OCI-LY1 (cell line): Measurements from ENCODE around the gene MRPS14.

Source experiments
- CTCF ChIP-seq: fragments of 200-600 bp; sonication (generic), shearing (Covaris generic); IDR thresholded peaks from 2 replicates; pipeline ENCODE4 v1.5.1; 2017; ENCODE audit warnings: mild to moderate bottlenecking, antibody characterized with exemption, low read length, moderate library complexity, mixed read lengths
- EZH2 ChIP-seq: fragments of 200-600 bp; sonication (generic), shearing (Covaris generic); IDR thresholded peaks from 2 replicates; pipeline ENCODE4 v1.8.0; 2017; ENCODE audit warnings: borderline replicate concordance, mixed run types, mild to moderate bottlenecking, antibody characterized with exemption, low read length, moderate library complexity, mixed read lengths

- no peak for TF ChIP-seq CTCF
- TF ChIP-seq EZH2 = no peak
Measured at GRCh38 chr1:175067362-175068106, 44.3 kb upstream of the MRPS14 start, which contains the start of gene TNN.
